Left lung (tissue), 10 donors: ENCODE measurements around the gene TFF3. TPM values are rescaled to one million over a fixed set of nuclear protein-coding genes. Genes with fewer than 3 reads are reported as not detected.

ENCODE experiments used
- ATAC-seq: fragments of 200-7000 bp; cut with Tn5 transposase; one replicate; pipeline ENCODE4 v1.9.1; 2020; ENCODE audit warnings: moderate library complexity
- DNase-seq, 4 donors: peaks; one replicate each; pipeline ENCODE4 v3.0.0-alpha.2; 2013 to 2020
- H3K27ac ChIP-seq, 2 donors: fragments of 200-600 bp; sonication (generic) in 1 of 2; one replicate each; pipeline versions ENCODE4 v1.5.0 to v1.8.0; 2020 to 2021
- H3K27me3 ChIP-seq, 2 donors: fragments of 200-600 bp; sonication (generic) in 1 of 2; one replicate each; pipeline versions ENCODE4 v1.5.0 to v1.8.0; 2020 to 2021
- H3K36me3 ChIP-seq, 2 donors: fragments of 200-600 bp; sonication (generic) in 1 of 2; one replicate each; pipeline versions ENCODE4 v1.5.0 to v1.8.0; 2020 to 2021
- H3K4me1 ChIP-seq, 2 donors: fragments of 200-600 bp; one replicate each; pipeline ENCODE4 v1.8.0; 2021
- H3K4me3 ChIP-seq, 2 donors: fragments of 200-600 bp; sonication (generic) in 1 of 2; one replicate each; pipeline versions ENCODE4 v1.5.0 to v1.8.0; 2020 to 2021; ENCODE audit warnings: mild to moderate bottlenecking in 1 of 2
- H3K9me3 ChIP-seq, 2 donors: fragments of 200-600 bp; sonication (generic) in 1 of 2; one replicate each; pipeline versions ENCODE4 v1.5.0 to v1.8.0; 2020 to 2021
- intact Hi-C, 2 donors: fragments of 100-400 bp; cut with DNase I; formaldehyde crosslinking; loops; one replicate each; pipeline versions ENCODE4 v1.11.2 to v1.14.2; 2022
- polyA plus RNA-seq, 6 donors: library from polyadenylated mRNA; unstranded; fragments of 120-200 nt; gene quantifications; one replicate each; pipeline ENCODE4 v1.2.1, GENCODE V29; 2013; ENCODE audit not compliant: insufficient read length in 6 of 6
- total RNA-seq, 2 donors: library from RNA; stranded (reverse); fragmentation: NEBNext Ultra II Directional; extraction: Animal tissue kit (Norgen Biotek cat#: 25700); gene quantifications; one replicate each; pipeline ENCODE4 v1.2.1, GENCODE V29; 2021
- TF ChIP-seq, protein P1 (sequence below), 2 donors: fragments of 200-600 bp; sonication (generic) in 1 of 2; IDR thresholded peaks; one replicate each; pipeline versions ENCODE4 v1.5.0 to v1.8.0; 2021; ENCODE audit warnings: antibody characterized with exemption in 2 of 2
- donor health status: DM: no; HTN: yes; CAD: no.
- donor health status: DM: no; HTN: no; CAD: no.

Gene TFF3
- total and polyA plus RNA-seq, 8 donors = 5.5 to 20.0 (median 12.4) TPM

DNA sequence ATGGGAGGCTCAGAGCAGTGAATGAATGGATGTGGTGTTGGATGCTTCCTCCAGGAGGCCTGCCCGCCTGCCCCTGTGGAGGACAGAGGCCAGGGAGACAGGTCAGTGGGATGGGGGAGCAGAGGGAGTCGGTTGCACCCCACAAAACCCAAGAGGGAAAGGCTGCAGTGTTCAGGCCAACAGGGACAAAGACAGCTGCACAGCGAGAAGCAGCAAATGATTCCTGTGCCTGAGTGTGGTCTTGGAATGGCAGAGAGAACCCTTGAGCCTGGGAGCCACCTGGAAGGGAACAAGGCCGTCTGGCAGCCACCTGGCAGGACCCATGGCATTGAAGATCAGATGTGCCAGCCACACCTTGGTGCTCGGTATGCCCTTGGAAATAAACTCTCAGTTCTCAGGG is 8.1 kb downstream of the TFF3 start:
- no peak for ATAC-seq

GRCh38 chr21:42306366-42307035 is 8.7 kb downstream of the TFF3 start:
- TF ChIP-seq, protein P1, sequence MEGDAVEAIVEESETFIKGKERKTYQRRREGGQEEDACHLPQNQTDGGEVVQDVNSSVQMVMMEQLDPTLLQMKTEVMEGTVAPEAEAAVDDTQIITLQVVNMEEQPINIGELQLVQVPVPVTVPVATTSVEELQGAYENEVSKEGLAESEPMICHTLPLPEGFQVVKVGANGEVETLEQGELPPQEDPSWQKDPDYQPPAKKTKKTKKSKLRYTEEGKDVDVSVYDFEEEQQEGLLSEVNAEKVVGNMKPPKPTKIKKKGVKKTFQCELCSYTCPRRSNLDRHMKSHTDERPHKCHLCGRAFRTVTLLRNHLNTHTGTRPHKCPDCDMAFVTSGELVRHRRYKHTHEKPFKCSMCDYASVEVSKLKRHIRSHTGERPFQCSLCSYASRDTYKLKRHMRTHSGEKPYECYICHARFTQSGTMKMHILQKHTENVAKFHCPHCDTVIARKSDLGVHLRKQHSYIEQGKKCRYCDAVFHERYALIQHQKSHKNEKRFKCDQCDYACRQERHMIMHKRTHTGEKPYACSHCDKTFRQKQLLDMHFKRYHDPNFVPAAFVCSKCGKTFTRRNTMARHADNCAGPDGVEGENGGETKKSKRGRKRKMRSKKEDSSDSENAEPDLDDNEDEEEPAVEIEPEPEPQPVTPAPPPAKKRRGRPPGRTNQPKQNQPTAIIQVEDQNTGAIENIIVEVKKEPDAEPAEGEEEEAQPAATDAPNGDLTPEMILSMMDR (IDR thresholded peaks at IDR 0.05) = no peak
- intact Hi-C loops = no loop called here
- Histone ChIP-seq H3K4me3 (no peak overlapping the region), H3K36me3 (no peaks in the 10 kb centered on the region), H3K27ac (no peak overlapping the region), H3K4me1 (peaks cover 4 to 25% of the 10 kb centered on the region in 2 donors), H3K9me3 (no peaks in the 10 kb centered on the region), H3K27me3 (peaks cover 0 to 11% of the 10 kb centered on the region in 2 donors)
- no peak for ATAC-seq
- no peak for DNase-seq

More for the DNA sequence above, 8.1 kb downstream of the TFF3 start:
- intact Hi-C loops = no loop called here
- H3K36me3 ChIP-seq = no peaks in the 10 kb centered on the region
- H3K9me3 ChIP-seq = no peaks in the 10 kb centered on the region
- no peak overlapping the region for H3K27ac ChIP-seq
- DNase-seq = no peak
- no peak overlapping the region for H3K4me3 ChIP-seq
- H3K27me3 ChIP-seq = peaks cover 0 to 11% of the 10 kb centered on the region in 2 donors
- TF ChIP-seq, protein P1 (IDR thresholded peaks at IDR 0.05) = no peak
- H3K4me1 ChIP-seq = peaks cover 4 to 20% of the 10 kb centered on the region in 2 donors

GRCh38 chr21:42305707-42306147 is 9.5 kb downstream of the TFF3 start:
- DNase-seq = peak in 1 of 4 donors; percentile 78
- H3K9me3 ChIP-seq = no peaks in the 10 kb centered on the region
- H3K4me3 ChIP-seq = no peak overlapping the region
- intact Hi-C loops = no loop called here
- peaks cover 0 to 11% of the 10 kb centered on the region in 2 donors for H3K27me3 ChIP-seq
- peaks cover 4 to 27% of the 10 kb centered on the region in 2 donors for H3K4me1 ChIP-seq
- H3K36me3 ChIP-seq = no peaks in the 10 kb centered on the region
- no peak overlapping the region for H3K27ac ChIP-seq
- TF ChIP-seq, protein P1 (IDR thresholded peaks at IDR 0.05) = no peak
- no peak for ATAC-seq

DNA sequence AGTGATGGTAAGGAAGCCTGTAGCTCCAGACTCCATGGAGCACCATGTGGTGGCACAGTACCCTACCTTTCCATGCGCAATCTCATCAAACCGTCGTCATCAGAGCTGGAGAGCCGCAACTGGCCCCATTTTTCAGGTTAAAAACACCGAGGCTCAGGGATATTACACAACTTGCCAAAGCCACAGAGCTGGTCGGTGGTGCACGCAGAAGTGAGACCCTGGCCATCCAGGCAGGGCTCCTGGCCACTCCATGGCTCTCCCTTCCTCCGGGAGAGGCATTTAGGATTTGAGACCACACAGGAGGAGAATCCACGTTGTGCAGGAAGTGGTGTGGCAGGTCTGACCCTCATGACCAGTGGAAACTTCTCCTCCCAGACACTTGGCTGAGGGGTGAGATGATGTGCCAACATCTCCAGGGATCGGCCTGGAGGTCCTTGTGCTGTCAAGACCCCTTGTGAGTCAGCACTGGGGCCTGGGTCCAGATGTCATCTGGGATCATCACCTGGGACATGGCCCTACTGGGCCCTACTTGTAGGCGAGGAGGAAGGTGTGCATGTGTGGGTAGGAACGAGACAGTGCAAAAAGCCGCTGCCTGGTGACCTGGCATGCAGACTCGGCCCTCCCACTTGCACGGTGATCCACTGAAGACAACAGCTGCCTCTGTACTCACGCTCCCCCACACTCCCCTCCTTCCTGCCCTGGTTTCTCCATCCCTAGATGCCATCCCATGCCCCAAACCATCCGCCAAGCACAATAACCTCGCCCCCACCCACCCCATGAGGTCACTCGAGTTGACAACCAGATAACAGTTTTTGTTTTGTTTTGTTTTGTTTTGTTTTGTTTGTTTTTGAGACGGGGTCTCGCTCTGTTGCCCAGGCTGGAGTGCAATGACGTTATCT is 10.4 kb downstream of the TFF3 start:
- intact Hi-C loops = no loop called here
- no peak overlapping the region for H3K27ac ChIP-seq
- DNase-seq (peak in 1 of 4 donors; percentile 19), ATAC-seq (no peak)
- no peaks in the 10 kb centered on the region for H3K36me3 ChIP-seq
- H3K27me3 ChIP-seq = peaks cover 0 to 11% of the 10 kb centered on the region in 2 donors
- TF ChIP-seq, protein P1 (IDR thresholded peaks at IDR 0.05) = no peak
- H3K4me1 ChIP-seq = peaks cover 4 to 25% of the 10 kb centered on the region in 2 donors
- no peaks in the 10 kb centered on the region for H3K9me3 ChIP-seq
- H3K4me3 ChIP-seq = no peak overlapping the region

GRCh38 chr21:42303443-42303842 is 11.8 kb downstream of the TFF3 start:
- DNase-seq = no peak
- Histone ChIP-seq H3K4me3 (no peak overlapping the region), H3K9me3 (no peaks in the 10 kb centered on the region), H3K27me3 (peaks cover 0 to 11% of the 10 kb centered on the region in 2 donors), H3K4me1 (peaks cover 0 to 16% of the 10 kb centered on the region in 2 donors), H3K36me3 (no peaks in the 10 kb centered on the region), H3K27ac (no peak overlapping the region)
- no peak for ATAC-seq
- TF ChIP-seq, protein P1 (IDR thresholded peaks at IDR 0.05) = no peak
- intact Hi-C loops = no loop called here
